ENCODE measurements around the gene ANK3. TPM values are rescaled to one million over a fixed set of nuclear protein-coding genes. Genes with fewer than 3 reads are reported as not detected.

The ANK3 gene
- total RNA-seq, 1 donor from 2014 or later = 188 TPM

- DNase-seq = peak; percentile 53
- ATAC-seq = peak; percentile 85
Measured at GRCh38 chr10:60353519-60354258, 36.0 kb downstream of the ANK3 start.

GRCh38 chr10:60352105-60352504, 37.6 kb downstream of the ANK3 start:
- intact Hi-C loops (cut with micrococcal nuclease) = loop anchor here (5.0 kb wide), 1 partner anchor 50 kb away; no protein-coding TSS in a partner anchor
- ATAC-seq (no peak), DNase-seq (no peak)

More at GRCh38 chr10:60353519-60354258, 36.0 kb downstream of the ANK3 start:
- intact Hi-C loops (cut with micrococcal nuclease) = loop anchor here (5.0 kb wide), 1 partner anchor 51 kb away; no protein-coding TSS in a partner anchor

- DNase-seq (no peak), ATAC-seq (no peak)
- intact Hi-C loops (cut with micrococcal nuclease) = loop anchor here (5.0 kb wide), 1 partner anchor 49 kb away; no protein-coding TSS in a partner anchor
Measured at GRCh38 chr10:60351191-60351853, 38.4 kb downstream of the ANK3 start.

GRCh38 chr10:60350400-60350799, 39.3 kb downstream of the ANK3 start:
- no peak for ATAC-seq
- intact Hi-C loops (cut with micrococcal nuclease) = loop anchor here (5.0 kb wide), 1 partner anchor 48 kb away; no protein-coding TSS in a partner anchor
- no peak for DNase-seq

- DNase-seq = no peak
- no peak for ATAC-seq
- intact Hi-C loops (cut with micrococcal nuclease) = no loop called here
Measured at GRCh38 chr10:60349426-60349825, 40.2 kb downstream of the ANK3 start.

- intact Hi-C loops (cut with micrococcal nuclease) = no loop called here
Measured at GRCh38 chr10:60348982-60349381, 40.7 kb downstream of the ANK3 start.

GRCh38 chr10:60347270-60347669, 42.4 kb downstream of the ANK3 start:
- intact Hi-C loops (cut with micrococcal nuclease) = no loop called here
- DNase-seq = no peak
- no peak for ATAC-seq

More at GRCh38 chr10:60348982-60349381, 40.7 kb downstream of the ANK3 start:
- no peak for DNase-seq
- ATAC-seq = no peak

GRCh38 chr10:60346661-60347060, 43.0 kb downstream of the ANK3 start:
- ATAC-seq (no peak), DNase-seq (no peak)
- intact Hi-C loops (cut with micrococcal nuclease) = no loop called here

- DNase-seq (no peak), ATAC-seq (no peak)
- intact Hi-C loops (cut with micrococcal nuclease) = no loop called here
Measured at GRCh38 chr10:60343254-60343653, 46.4 kb downstream of the ANK3 start.

GRCh38 chr10:60341969-60342368, 47.7 kb downstream of the ANK3 start:
- ATAC-seq = no peak
- intact Hi-C loops (cut with micrococcal nuclease) = no loop called here
- no peak for DNase-seq

- intact Hi-C loops (cut with micrococcal nuclease) = no loop called here
- DNase-seq = no peak
- no peak for ATAC-seq
Measured at GRCh38 chr10:60340973-60341372, 48.7 kb downstream of the ANK3 start.

GRCh38 chr10:60339757-60340156, 49.9 kb downstream of the ANK3 start:
- no peak for ATAC-seq
- intact Hi-C loops (cut with micrococcal nuclease) = no loop called here
- DNase-seq = no peak

GRCh38 chr10:60338786-60339185, 50.9 kb downstream of the ANK3 start:
- no peak for ATAC-seq
- intact Hi-C loops (cut with micrococcal nuclease) = no loop called here
- DNase-seq = no peak

GRCh38 chr10:60338002-60338564, 51.6 kb downstream of the ANK3 start:
- no peak for DNase-seq
- no peak for ATAC-seq
- intact Hi-C loops (cut with micrococcal nuclease) = no loop called here

GRCh38 chr10:60336901-60337630, 52.6 kb downstream of the ANK3 start:
- DNase-seq (no peak), ATAC-seq (no peak)
- intact Hi-C loops (cut with micrococcal nuclease) = no loop called here

- intact Hi-C loops (cut with micrococcal nuclease) = no loop called here
- DNase-seq (no peak), ATAC-seq (no peak)
Measured at GRCh38 chr10:60335708-60336107, 54.0 kb downstream of the ANK3 start.

- ATAC-seq (no peak), DNase-seq (no peak)
- intact Hi-C loops (cut with micrococcal nuclease) = no loop called here
Measured at GRCh38 chr10:60334991-60335390, 54.7 kb downstream of the ANK3 start.

- intact Hi-C loops (cut with micrococcal nuclease) = no loop called here
- no peak for DNase-seq
- ATAC-seq = no peak
Measured at GRCh38 chr10:60332371-60332770, 57.3 kb downstream of the ANK3 start.

GRCh38 chr10:60331886-60332285, 57.8 kb downstream of the ANK3 start:
- DNase-seq = no peak
- intact Hi-C loops (cut with micrococcal nuclease) = no loop called here
- ATAC-seq = no peak

GRCh38 chr10:60323162-60323561, 66.5 kb downstream of the ANK3 start:
- DNase-seq (no peak), ATAC-seq (no peak)
- intact Hi-C loops (cut with micrococcal nuclease) = no loop called here
